COLO668 (cell line): ENCODE data around the gene JTB.
A peak's percentile ranks its signal among the peaks of the same experiment; 100 is the strongest.
"Not testable (repeated sequence)": the region's sequence is repeated elsewhere in the genome, so short reads cannot be mapped to it uniquely, and the experiment has no call there.

Source experiments
- DNase-seq: peaks from one replicate; lab custom pipeline; 2025; ENCODE audit not compliant: unreplicated experiment; lab: John Stamatoyannopoulos, UW

Gene JTB

GRCh38 chr1:153977250-153978240 is at the start of gene JTB:
Gene JTB, minus strand, starts transcription at chr1:153977674. Its CDS starts 422 bp downstream, at chr1:153977252.
- peak; percentile 94 for DNase-seq

DNA sequence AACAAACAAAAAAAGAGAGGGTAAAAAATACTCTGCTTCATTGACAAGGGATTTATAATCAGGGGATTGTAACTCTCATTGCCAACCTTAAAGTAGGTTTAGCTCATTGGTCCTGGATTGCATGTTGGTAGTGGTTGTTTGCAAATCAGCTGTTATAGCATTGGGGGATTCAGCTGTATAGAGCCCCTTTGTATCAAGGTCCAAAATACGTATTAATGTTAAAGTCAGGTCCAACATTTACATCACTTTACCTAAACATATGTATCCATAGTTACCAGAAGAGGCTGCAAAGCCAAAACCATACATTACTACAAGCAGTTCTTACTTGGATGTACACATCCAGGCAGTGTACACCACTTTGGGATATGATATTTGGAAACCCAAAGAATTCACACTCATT is 42.5 kb upstream of the JTB start:
- DNase-seq = no peak

- no peak for DNase-seq
These were observed 41.8 kb upstream of the JTB start for GRCh38 chr1:154019269-154019668.

GRCh38 chr1:154014154-154014907 is 36.9 kb upstream of the JTB start:
- DNase-seq = no peak

DNA sequence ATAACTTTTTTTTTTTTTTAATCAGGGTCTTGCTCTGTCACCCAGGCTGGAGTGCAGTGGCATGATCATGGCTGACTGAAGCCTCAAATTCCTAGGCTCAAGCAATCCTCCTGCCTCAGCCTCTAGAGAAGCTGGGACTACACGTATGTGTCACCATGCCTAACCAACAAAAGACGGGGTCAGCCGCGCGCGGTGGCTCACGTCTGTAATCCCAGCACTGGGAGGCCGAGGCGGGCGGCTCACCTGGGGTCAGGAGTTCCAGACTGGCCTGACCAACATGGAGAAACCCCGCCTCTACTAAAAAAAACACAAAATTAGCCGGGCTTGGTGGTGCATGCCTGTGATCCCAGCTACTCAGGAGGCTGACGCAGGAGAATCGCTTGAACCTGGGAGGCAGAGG is 35.1 kb upstream of the JTB start:
- not testable (repeated sequence) for DNase-seq

DNA sequence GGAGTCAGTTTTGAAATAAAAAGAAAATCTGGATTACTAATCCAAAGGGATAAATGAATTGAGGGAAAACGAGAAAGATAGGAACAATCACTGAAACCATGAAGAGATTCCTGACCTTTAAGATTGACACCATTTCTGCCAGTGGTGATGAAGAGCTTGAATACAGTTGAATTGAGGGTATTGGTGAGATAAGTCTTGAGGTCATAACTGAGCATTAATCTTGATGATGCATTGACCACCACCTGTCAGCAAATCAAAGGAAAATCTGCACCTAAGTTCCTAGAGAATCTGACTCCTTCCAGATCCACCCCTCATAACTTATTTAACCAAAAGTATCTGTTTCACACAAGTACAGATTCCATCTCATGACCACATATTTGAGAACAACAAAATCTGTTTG is 34.7 kb upstream of the JTB start:
- no peak for DNase-seq

- DNase-seq = no peak
These were observed 28.7 kb upstream of the JTB start for GRCh38 chr1:154006136-154006535.

DNA sequence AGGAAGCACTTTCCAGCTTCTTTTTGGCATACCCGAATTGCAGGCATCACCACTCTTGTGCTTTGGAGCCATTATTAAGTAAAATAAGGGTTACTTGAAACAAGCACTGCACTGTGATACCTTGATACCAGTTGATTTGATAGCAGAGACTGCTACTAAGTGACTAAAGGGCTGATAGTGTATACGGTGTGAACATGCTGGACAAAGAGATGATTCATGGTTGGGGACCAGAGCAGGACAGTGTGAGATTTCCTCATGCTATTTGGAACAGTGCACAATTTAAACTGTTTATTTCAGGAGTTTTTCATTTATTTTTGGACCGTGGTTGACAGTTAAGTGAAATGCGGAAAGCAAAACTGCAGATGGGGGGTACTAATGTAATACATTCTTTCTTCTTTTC is 22.9 kb upstream of the JTB start:
- no peak for DNase-seq

DNA sequence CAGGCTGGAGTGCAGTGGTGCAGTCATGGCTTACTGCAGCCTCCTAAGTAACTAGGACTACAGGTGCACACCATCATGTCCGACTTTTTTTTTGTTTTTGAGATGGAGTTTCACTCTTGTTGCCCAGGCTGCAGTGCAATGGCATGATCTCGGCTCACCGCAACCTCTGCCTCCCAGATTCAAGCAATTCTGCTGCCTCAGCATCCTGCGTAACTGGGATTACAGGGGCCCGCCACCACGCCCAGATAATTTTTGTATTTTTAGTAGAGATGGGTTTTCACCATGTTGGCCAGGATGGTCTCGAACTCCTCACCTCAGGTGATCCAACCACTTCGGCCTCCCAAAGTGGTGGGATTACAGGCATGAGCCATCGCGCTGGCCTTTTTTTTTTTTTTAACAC is 19.4 kb upstream of the JTB start:
- DNase-seq = not testable (repeated sequence)

GRCh38 chr1:153995640-153996039 is 18.2 kb upstream of the JTB start:
- DNase-seq = no peak

GRCh38 chr1:153995202-153995601 is 17.7 kb upstream of the JTB start:
- no peak for DNase-seq

GRCh38 chr1:153991806-153992205 is 14.3 kb upstream of the JTB start:
- DNase-seq = no peak

GRCh38 chr1:153991151-153991630 is 13.7 kb upstream of the JTB start:
- DNase-seq = no peak

DNA sequence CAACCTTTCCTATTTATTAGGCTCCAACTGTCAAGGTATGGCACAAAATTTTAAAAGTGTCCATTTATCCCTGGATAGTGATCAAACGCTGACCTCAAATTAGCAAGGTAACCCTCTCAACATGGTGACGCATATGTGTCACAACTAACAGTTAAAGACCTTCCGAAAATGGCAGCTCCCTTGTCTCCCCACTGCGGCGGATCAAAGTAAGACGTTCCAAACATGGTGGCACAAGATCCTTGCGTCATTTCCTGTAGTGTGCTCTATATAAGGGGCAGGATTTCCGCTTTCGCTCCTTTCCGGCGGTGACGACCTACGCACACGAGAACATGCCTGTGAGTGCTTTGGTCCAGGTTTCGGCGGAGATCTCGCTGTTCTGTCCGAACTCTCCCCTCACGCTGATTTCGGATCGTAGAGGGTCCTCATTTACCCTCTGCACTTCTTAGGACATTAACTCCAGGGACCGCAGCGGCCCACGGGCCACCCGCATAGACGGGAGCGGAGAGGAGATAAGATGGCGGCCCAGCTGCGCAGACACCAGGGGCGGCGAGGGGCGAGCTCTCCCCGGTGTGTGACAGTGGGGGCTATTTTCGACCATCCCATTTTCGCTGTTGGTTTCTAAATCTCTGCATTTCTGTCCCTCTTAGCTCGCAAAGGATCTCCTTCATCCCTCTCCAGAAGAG is 13.1 kb upstream of the JTB start, which contains the start of gene RPS27:
Gene RPS27 (plus strand): TSS at position 295 of the 683 bp plus-strand sequence. CDS start 35 bp downstream, at position 330.
- peak; percentile 93 for DNase-seq

DNA sequence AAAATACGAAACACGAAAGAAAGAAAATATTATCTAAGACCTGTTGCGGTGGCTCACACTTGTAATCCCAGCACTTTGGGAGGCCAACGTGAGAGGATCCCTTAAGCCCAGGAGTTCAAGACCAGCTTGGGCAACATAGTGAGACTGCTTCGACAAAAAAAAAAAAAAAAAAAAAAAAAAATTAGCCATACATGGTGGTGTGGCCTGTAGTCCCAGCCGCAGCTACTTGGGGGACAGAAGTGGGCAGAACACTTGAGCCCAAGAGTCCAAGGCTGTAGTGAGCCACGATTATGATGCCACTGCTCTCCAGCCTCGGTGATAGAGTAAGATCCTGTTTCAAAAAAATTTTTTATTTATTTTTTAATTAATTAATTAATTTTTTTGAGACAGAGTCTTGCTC is 10.1 kb upstream of the JTB start:
- no peak for DNase-seq

GRCh38 chr1:153985941-153986761 is 8.7 kb upstream of the JTB start, which contains the start of gene RAB13:
Gene RAB13, minus strand, starts transcription at chr1:153986339. Its CDS starts 103 bp downstream, at chr1:153986236.
- DNase-seq = peak; percentile 84

- DNase-seq = no peak
These were observed 8.0 kb upstream of the JTB start for GRCh38 chr1:153985341-153985912.

DNA sequence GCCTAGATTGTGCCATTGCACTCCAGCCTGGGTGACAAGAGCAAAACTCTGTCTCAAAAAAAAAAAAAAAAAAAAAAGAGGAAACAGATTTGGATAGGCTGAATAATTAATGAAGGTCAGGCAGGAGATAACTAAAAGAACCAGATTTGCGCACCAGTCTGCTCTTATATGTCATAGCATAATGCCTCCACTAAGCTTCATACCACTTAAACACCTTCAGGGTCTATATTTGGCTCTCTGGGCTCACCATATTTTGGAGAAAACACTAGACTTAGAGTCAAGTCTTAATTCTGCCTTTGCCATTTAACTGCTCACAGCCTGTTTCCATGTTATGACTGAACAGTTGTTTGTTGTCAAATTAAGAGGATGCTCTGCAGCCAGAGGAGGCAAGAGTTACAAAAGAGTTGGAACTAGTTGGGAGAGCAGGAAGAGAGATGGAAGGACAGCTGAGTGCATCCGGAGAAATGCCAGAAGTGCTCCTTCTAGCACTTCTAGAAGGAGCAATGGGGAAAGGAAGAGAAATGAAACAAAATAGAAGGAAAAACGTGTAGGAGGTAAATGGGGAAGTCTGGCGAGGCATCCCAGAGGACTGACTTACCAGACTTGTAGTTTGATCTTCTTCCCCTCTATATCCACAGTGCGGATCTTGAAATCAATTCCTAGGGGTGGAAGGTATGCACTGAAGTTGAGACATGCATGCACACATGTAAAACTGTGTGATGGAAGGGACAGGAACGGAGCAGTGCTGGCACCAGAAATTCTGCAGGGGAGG is 6.8 kb upstream of the JTB start:
- no peak for DNase-seq

GRCh38 chr1:153981735-153982134 is 4.3 kb upstream of the JTB start:
- not testable (repeated sequence) for DNase-seq
